Mammary epithelial cell (primary cell): ENCODE results near the gene UBE2I.

ENCODE experiments used
- EZH2 ChIP-seq: IDR thresholded peaks from 2 replicates; pipeline ENCODE4 v1.6.1; 2012; ENCODE audit warnings: low read length, inconsistent platforms, borderline replicate concordance
- TF ChIP-seq, protein P1 (sequence below), 2 donors: IDR thresholded peaks in 1 of 2; conservative IDR thresholded peaks in 1 of 2; 2 replicates each; pipeline ENCODE4 v1.5.1; 2011 to 2012; ENCODE audit warnings: inconsistent platforms in 2 of 2, low read length in 2 of 2, mild to moderate bottlenecking in 2 of 2, control low read depth in 1 of 2, low read depth in 1 of 2; ENCODE audit not compliant: insufficient read depth in 1 of 2; ENCODE audit errors: extremely low read depth in 1 of 2

DNA sequence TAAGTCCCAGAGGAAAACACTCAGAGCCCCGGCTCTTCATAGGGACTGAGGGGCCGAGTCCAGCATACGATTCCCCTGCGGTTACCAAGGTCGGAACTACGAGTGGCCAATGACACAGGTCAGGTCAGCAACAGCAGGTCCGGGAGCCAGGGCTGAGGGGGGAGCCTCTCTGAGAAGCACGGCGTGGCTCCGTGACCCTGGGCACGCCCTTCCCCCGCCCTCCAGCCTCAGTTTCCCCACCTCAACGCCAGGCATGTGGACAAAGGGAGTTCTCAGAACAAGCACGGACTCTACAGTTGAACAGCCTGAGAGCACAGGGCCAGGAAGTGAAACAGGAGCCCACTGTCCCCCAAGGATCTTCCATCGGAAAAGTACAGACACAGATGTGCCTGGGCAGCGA lies 27.9 kb upstream of the UBE2I start:
- TF ChIP-seq, protein P1, sequence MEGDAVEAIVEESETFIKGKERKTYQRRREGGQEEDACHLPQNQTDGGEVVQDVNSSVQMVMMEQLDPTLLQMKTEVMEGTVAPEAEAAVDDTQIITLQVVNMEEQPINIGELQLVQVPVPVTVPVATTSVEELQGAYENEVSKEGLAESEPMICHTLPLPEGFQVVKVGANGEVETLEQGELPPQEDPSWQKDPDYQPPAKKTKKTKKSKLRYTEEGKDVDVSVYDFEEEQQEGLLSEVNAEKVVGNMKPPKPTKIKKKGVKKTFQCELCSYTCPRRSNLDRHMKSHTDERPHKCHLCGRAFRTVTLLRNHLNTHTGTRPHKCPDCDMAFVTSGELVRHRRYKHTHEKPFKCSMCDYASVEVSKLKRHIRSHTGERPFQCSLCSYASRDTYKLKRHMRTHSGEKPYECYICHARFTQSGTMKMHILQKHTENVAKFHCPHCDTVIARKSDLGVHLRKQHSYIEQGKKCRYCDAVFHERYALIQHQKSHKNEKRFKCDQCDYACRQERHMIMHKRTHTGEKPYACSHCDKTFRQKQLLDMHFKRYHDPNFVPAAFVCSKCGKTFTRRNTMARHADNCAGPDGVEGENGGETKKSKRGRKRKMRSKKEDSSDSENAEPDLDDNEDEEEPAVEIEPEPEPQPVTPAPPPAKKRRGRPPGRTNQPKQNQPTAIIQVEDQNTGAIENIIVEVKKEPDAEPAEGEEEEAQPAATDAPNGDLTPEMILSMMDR (conservative IDR thresholded peaks at IDR 0.05 in 1 of 2, IDR thresholded peaks at IDR 0.05 in 1 of 2; ENCODE audit: extremely low read depth in 1 of 2, insufficient read depth in 1 of 2, low read depth in 1 of 2, low read length in 2 of 2): no peak
- TF ChIP-seq EZH2: no peak
